Mesodermal cell (in vitro differentiated cells): ENCODE measurements around the gene FREM1.

Experiments
- H3K27ac ChIP-seq: 2 replicates; pipeline ENCODE4 v1.7.0; 2013; ENCODE audit warnings: mild to moderate bottlenecking, low read depth, low read length, moderate library complexity; ENCODE audit not compliant: severe bottlenecking
- H3K36me3 ChIP-seq: 2 replicates; pipeline ENCODE4 v1.7.1; 2013; ENCODE audit warnings: mild to moderate bottlenecking, low read length, moderate library complexity; ENCODE audit not compliant: control insufficient read depth, insufficient read depth
- H3K4me1 ChIP-seq: one replicate; pipeline ENCODE4 v1.7.1; 2013; ENCODE audit warnings: mild to moderate bottlenecking, low read length; ENCODE audit not compliant: insufficient read depth, control insufficient read depth, poor library complexity, severe bottlenecking
- H3K4me3 ChIP-seq: 2 replicates; pipeline ENCODE4 v1.7.0; 2013; ENCODE audit warnings: low read length, control low read depth, mild to moderate bottlenecking; ENCODE audit not compliant: insufficient read depth, poor library complexity, severe bottlenecking; ENCODE audit errors: extremely low read depth
- H3K9me3 ChIP-seq: 2 replicates; pipeline ENCODE4 v1.7.1; 2013; ENCODE audit warnings: mild to moderate bottlenecking, low read length, moderate library complexity; ENCODE audit not compliant: control insufficient read depth
- WGBS, 2 experiments: methylation state at CpG; one replicate each; pipeline ENCODE4 v1.1.5; 2013; ENCODE audit warnings: missing lambda C conversion rate in 2 of 2; ENCODE audit not compliant: insufficient coverage in 2 of 2; 5-methylcytosine and 5-hydroxymethylcytosine counted together

Gene FREM1

GRCh38 chr9:14713187-14713767 is 197.0 kb downstream of the FREM1 start:
- 100% methylated on average over 1 of the region's 3 CpGs; no CpG with 5 or more reads in 1 of the 2 experiments for WGBS, 2 experiments
- H3K27ac ChIP-seq = no peak overlapping the region
- H3K9me3 ChIP-seq = no peaks in the 10 kb centered on the region
- no peaks in the 10 kb centered on the region for H3K4me1 ChIP-seq
- H3K36me3 ChIP-seq = no peaks in the 10 kb centered on the region
- H3K4me3 ChIP-seq = no peak overlapping the region

- Histone ChIP-seq H3K36me3 (no peaks in the 10 kb centered on the region), H3K9me3 (no peaks in the 10 kb centered on the region), H3K27ac (no peak overlapping the region), H3K4me1 (no peaks in the 10 kb centered on the region), H3K4me3 (no peak overlapping the region)
Measured at GRCh38 chr9:14710804-14711203, 199.4 kb downstream of the FREM1 start.

DNA sequence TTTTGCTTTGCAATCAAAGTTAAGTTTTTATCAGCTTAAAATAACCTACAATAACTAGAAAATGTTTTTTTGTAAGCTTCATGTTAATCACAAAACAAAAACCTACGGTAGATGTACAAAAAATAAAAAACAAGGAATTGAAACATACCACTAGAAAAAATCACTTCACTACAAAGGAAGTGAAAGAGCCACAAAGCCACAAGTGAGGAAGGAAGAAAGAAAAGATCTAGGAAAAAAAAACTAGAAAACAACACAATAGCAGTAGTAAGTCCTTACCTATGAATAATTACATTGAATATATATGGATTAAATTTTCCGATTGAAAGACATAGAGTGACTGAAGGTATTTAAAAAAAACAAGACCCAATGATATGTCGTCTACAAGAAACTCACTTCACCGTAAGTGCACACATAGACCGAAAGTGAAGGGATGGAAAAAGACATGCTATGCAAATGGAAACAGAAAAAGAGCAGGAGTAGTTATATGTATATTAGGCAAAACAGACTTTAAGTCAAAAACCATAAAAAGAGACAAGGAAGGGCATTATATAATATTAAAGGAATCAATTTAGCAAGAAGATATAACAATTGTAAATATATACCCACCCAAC is 203.6 kb downstream of the FREM1 start:
- Histone ChIP-seq H3K4me1 (no peaks in the 10 kb centered on the region), H3K4me3 (no peak overlapping the region), H3K9me3 (no peaks in the 10 kb centered on the region), H3K27ac (no peak overlapping the region), H3K36me3 (no peaks in the 10 kb centered on the region)
- WGBS, 2 experiments = 100% methylated on average over 3 of the region's 5 CpGs; no CpG with 5 or more reads in 1 of the 2 experiments

DNA sequence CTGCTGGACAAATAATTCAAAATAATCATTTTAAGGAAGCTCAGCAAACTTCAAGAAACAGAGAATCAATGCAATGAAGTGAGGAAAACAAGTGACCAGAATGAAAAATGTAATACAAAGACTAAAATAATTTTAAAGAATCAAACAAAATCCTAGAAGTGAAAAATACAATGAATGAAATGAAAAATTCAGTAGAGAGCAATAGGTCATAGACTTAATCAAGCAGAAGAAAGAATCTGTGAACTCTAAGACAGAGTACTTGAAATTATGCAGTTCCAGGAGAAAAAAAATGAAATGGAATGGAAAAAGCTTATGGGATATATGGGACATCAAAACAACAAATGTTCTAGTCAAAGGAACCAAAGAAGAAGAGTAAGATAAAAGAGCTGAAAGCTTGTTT is 205.1 kb downstream of the FREM1 start:
- no peaks in the 10 kb centered on the region for H3K36me3 ChIP-seq

DNA sequence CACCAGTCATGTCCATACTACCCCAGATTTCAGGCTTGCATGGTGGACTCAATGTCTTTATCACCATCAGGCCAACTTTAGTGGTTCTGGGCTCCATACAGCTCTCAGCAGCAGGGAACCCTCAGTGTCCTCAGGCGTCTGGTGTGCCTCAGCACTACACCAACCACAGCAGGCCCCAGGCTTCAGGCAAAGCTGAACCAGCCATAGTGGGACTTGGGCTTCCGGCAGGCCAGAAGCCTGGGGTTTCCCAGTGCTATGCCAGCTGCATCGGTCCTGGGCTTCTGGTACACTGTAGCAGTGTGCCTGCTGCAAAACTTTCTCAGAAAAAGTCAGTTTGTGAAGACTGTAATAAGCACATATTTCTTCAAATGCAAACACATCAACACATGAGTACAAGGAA is 205.9 kb downstream of the FREM1 start:
- Histone ChIP-seq H3K4me1 (no peaks in the 10 kb centered on the region), H3K36me3 (no peaks in the 10 kb centered on the region), H3K9me3 (no peaks in the 10 kb centered on the region), H3K27ac (no peak overlapping the region), H3K4me3 (no peak overlapping the region)
- WGBS, 2 experiments = 80 to 89% methylated on average over 1 to 3 of the region's 3 CpGs

More for the DNA sequence above, 205.1 kb downstream of the FREM1 start:
- Histone ChIP-seq H3K27ac (no peak overlapping the region), H3K9me3 (no peaks in the 10 kb centered on the region), H3K4me3 (no peak overlapping the region), H3K4me1 (no peaks in the 10 kb centered on the region)

- Histone ChIP-seq H3K36me3 (no peaks in the 10 kb centered on the region), H3K4me3 (no peak overlapping the region), H3K27ac (no peak overlapping the region), H3K4me1 (no peaks in the 10 kb centered on the region), H3K9me3 (no peaks in the 10 kb centered on the region)
- 83 to 88% methylated on average over 1 of the region's 4 CpGs for WGBS, 2 experiments
Measured at GRCh38 chr9:14702200-14702720, 208.0 kb downstream of the FREM1 start.

GRCh38 chr9:14693251-14693861 is 216.9 kb downstream of the FREM1 start, which contains the start of gene ZDHHC21:
ZDHHC21 (minus strand) TSS chr9:14693432; CDS start chr9:14674340, 19,092 bp downstream.
- 3 to 8% methylated on average over 16 to 39 of the region's 50 CpGs for WGBS, 2 experiments
- Histone ChIP-seq H3K27ac (no peak within 1 kb of the TSS), H3K4me3 (peak within 1 kb of the TSS; percentile 63), H3K9me3 (no peaks in the 10 kb centered on the region), H3K4me1 (no peaks in the 10 kb centered on the region), H3K36me3 (peaks cover 15% of the 10 kb centered on the region)

DNA sequence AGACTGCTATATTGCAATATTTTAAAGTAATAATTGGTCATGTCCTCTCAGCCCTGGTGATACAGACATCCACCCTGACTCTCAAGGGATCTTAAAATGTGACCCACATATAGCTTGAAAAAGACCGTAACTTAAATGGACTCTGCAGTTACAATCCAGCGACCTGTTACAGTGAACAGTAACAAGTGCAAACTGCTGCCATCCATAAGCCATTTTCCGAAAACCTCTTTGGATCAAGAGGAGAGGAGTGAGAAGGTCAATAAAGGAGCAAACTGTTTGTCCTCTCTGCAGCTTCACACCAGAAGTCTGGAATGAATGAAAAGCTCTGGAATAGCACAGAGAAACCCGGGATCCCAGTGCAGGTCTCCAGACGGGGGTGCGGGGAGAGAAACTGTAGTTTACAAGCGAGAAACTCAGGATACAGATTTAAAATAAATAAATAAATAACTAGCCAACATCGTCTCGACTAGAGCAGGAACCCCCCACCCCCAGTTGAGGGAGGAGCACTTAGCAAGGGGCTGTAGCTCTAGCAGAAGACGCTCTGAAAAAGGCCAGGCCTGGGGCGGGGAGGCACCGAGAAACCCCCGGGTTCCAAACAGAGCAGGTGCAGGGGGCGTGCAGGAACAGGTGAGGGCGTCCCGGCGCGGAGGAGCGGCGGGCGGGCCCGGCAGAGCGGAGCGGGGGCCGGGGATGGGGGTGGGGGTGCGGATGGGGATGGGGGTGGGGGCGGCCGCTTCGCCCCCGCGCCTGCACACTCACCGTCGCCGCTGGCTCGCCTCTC is 217.6 kb downstream of the FREM1 start:
- H3K36me3 ChIP-seq = peaks cover 18% of the 10 kb centered on the region
- H3K9me3 ChIP-seq = no peaks in the 10 kb centered on the region
- no peaks in the 10 kb centered on the region for H3K4me1 ChIP-seq
- 12 to 33% methylated on average over 3 to 6 of the region's 35 CpGs for WGBS, 2 experiments
- no peak overlapping the region for H3K27ac ChIP-seq
- peak overlapping the region; percentile 63 for H3K4me3 ChIP-seq

GRCh38 chr9:14690948-14691730 is 219.1 kb downstream of the FREM1 start:
- H3K4me3 ChIP-seq = no peak overlapping the region
- no peaks in the 10 kb centered on the region for H3K4me1 ChIP-seq
- H3K27ac ChIP-seq = no peak overlapping the region
- H3K36me3 ChIP-seq = peaks cover 27% of the 10 kb centered on the region
- no peaks in the 10 kb centered on the region for H3K9me3 ChIP-seq
- WGBS, 2 experiments = 100% methylated on average over 2 of the region's 7 CpGs; no CpG with 5 or more reads in 1 of the 2 experiments

GRCh38 chr9:14687042-14687719 is 223.0 kb downstream of the FREM1 start:
- Histone ChIP-seq H3K27ac (no peak overlapping the region), H3K36me3 (peaks cover 27% of the 10 kb centered on the region), H3K9me3 (no peaks in the 10 kb centered on the region), H3K4me3 (no peak overlapping the region), H3K4me1 (no peaks in the 10 kb centered on the region)
- 98% methylated on average over 9 of the region's 12 CpGs for WGBS, 2 experiments
